Kidney (tissue), 14 donors: ENCODE results near the gene SNAP25. TPM values are rescaled to one million over a fixed set of nuclear protein-coding genes. Genes with fewer than 3 reads are reported as not detected.

Experiments
- DNase-seq, 5 donors: peaks; one replicate each; pipeline ENCODE4 v3.0.0-alpha.2; 2013 to 2020
- FAIRE-seq: peaks from 2 replicates; lab custom pipeline; 2012; peaks lifted over from hg19 to GRCh38; lab: Jason Lieb, UNC
- H3K27ac ChIP-seq, 2 donors: one replicate each; pipeline ENCODE4 v1.7.0; 2013; ENCODE audit warnings: low read depth in 2 of 2, low read length in 2 of 2, inconsistent platforms in 1 of 2
- H3K27me3 ChIP-seq: one replicate; pipeline ENCODE4 v1.7.1; 2013; ENCODE audit warnings: low read length, inconsistent platforms; ENCODE audit not compliant: control insufficient read depth, insufficient read depth
- H3K36me3 ChIP-seq, 3 donors: one replicate each; pipeline versions ENCODE4 v1.7.0 to v1.7.1; 2013; ENCODE audit warnings: low read length in 3 of 3, control low read depth in 1 of 3, inconsistent platforms in 1 of 3; ENCODE audit not compliant: insufficient read depth in 3 of 3, control insufficient read depth in 2 of 3
- H3K4me1 ChIP-seq, 3 donors: one replicate each; pipeline versions ENCODE4 v1.7.0 to v1.7.1; 2013; ENCODE audit warnings: low read length in 3 of 3, inconsistent platforms in 1 of 3, low read depth in 1 of 3; ENCODE audit not compliant: control insufficient read depth in 2 of 3, insufficient read depth in 2 of 3
- H3K4me3 ChIP-seq, 3 donors: one replicate each; pipeline versions ENCODE4 v1.7.0 to v1.8.1; 2013; ENCODE audit warnings: low read length in 3 of 3, control low read depth in 1 of 3, inconsistent platforms in 1 of 3
- H3K9ac ChIP-seq, 3 donors: one replicate each; pipeline versions ENCODE4 v1.7.0 to v1.7.1; 2013; ENCODE audit warnings: low read length in 3 of 3, control low read depth in 1 of 3, inconsistent platforms in 1 of 3
- H3K9me3 ChIP-seq, 3 donors: one replicate each; pipeline versions ENCODE4 v1.7.0 to v1.7.1; 2013; ENCODE audit warnings: low read length in 3 of 3, control low read depth in 1 of 3, inconsistent platforms in 1 of 3; ENCODE audit not compliant: control insufficient read depth in 2 of 3, insufficient read depth in 1 of 3
- CTCF ChIP-seq: IDR thresholded peaks from 3 replicates; pipeline ENCODE4 v1.5.1; 2012; ENCODE audit warnings: mild to moderate bottlenecking, moderate library complexity, borderline replicate concordance; ENCODE audit not compliant: insufficient read depth; ENCODE audit errors: extremely low read depth
- intact Hi-C: fragments of 100-400 bp; cut with DNase I; formaldehyde crosslinking; loops from one replicate; pipeline ENCODE4 v1.11.1; 2022
- polyA plus RNA-seq: library from polyadenylated mRNA; stranded (reverse); fragments of 350-450 nt; fragmentation: Illumina TruSeq; extraction: RNeasy Lipid Tissue Mini Kit (QIAGEN cat#74804); gene quantifications from one replicate; pipeline ENCODE4 v1.2.3, GENCODE V29; 2014; ENCODE audit warnings: low read depth, low replicate concordance; ENCODE audit not compliant: insufficient read depth
- total RNA-seq: library from RNA; stranded (reverse); fragmentation: NEBNext Ultra II Directional; extraction: Animal tissue kit (Norgen Biotek cat#: 25700); gene quantifications from one replicate; pipeline ENCODE4 v1.2.1, GENCODE V29; 2021
- donor health status: control.
- donor health status: control.
- donor health status: control.
- donor health status: control.
- donor health status: control.
- donor health status: DM: yes; HTN: yes; CAD: no.
- donor health status: Normal renal cell carcinoma (clear cell type).

Gene SNAP25
- total and polyA plus RNA-seq, 2 donors from 2014 or later = 1.4 to 6.2 TPM

GRCh38 chr20:10286356-10286755 is 67.7 kb downstream of the SNAP25 start:
- FAIRE-seq (no peak), DNase-seq (no peak)
- Histone ChIP-seq H3K4me3 (no peak overlapping the region), H3K4me1 (no peaks in the 10 kb centered on the region), H3K27ac (no peak overlapping the region), H3K27me3 (no peaks in the 10 kb centered on the region), H3K9me3 (no peaks in the 10 kb centered on the region), H3K36me3 (no peaks in the 10 kb centered on the region), H3K9ac (no peak overlapping the region)
- no peak for TF ChIP-seq CTCF
- intact Hi-C loops = no loop called here

- Histone ChIP-seq H3K4me1 (no peaks in the 10 kb centered on the region), H3K36me3 (no peaks in the 10 kb centered on the region), H3K9me3 (no peaks in the 10 kb centered on the region), H3K9ac (no peak overlapping the region), H3K27me3 (no peaks in the 10 kb centered on the region), H3K27ac (no peak overlapping the region), H3K4me3 (no peak overlapping the region)
- FAIRE-seq = no peak
- DNase-seq = no peak
- TF ChIP-seq CTCF = no peak
- intact Hi-C loops = no loop called here
Measured at GRCh38 chr20:10288421-10288820, 69.8 kb downstream of the SNAP25 start.

DNA sequence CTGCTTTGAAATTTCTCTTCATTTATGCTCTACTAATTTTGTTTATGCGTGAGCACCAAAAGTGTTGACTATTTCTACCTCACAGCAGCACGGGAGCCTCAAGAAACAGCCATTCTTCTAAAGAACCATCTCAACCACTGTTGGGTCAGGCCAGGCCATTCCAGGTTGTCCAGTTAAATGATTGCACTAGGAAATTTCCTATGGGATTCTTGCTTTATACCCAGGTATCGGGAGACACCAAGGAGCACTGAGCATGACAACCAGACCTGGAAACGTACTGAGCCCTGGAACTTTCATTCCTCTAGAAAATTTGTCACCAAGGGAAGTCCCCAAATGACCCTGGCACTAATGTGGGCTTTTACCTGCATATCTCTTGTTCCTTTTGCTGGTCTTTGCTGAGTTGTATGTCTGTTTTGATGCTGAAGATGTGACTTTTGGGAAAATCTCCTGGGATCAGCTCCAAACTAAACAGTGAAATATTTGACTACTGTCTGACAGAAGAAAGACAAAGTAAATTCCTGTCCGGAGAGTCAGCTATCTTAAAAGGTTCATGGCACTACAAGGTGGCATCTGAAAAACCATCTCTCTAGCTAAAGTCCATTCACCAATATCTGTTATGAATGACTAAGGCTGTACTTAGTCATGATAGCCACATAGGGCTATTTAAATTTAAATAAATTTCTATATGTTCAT is 70.5 kb downstream of the SNAP25 start:
- no peak overlapping the region for H3K9ac ChIP-seq
- no peaks in the 10 kb centered on the region for H3K9me3 ChIP-seq
- no peak for DNase-seq
- H3K36me3 ChIP-seq = no peaks in the 10 kb centered on the region
- H3K27me3 ChIP-seq = no peaks in the 10 kb centered on the region
- no peak for FAIRE-seq
- no peaks in the 10 kb centered on the region for H3K4me1 ChIP-seq
- TF ChIP-seq CTCF = no peak
- H3K27ac ChIP-seq = no peak overlapping the region
- intact Hi-C loops = no loop called here
- H3K4me3 ChIP-seq = no peak overlapping the region
